Brain microvascular endothelial cell (primary cell): Measurements from ENCODE around the gene GRID1.

Experiments
- DNase-seq: peaks from one replicate; pipeline ENCODE4 v3.0.0-alpha.2; 2020
- H3K27ac ChIP-seq: fragments of 250-450 bp; sonication (Bioruptor Pico); 2 replicates; pipeline ENCODE4 v1.5.1; 2020; ENCODE audit warnings: mild to moderate bottlenecking, moderate library complexity
- H3K27me3 ChIP-seq: fragments of 250-450 bp; sonication (Bioruptor Pico); replicated peaks from 2 replicates; pipeline ENCODE4 v1.5.1; 2020; ENCODE audit warnings: mild to moderate bottlenecking
- H3K36me3 ChIP-seq: fragments of 250-450 bp; sonication (Bioruptor Pico); replicated peaks from 2 replicates; pipeline ENCODE4 v1.5.1; 2020; ENCODE audit warnings: mild to moderate bottlenecking
- H3K4me3 ChIP-seq: 2 replicates; pipeline ENCODE4 v1.5.1; 2011; ENCODE audit warnings: low read depth, mild to moderate bottlenecking, control low read depth, low read length, moderate library complexity
- in situ Hi-C: cut with HindIII; loops from 2 replicates; pipeline ENCODE4 v1.10.0; 2017; ENCODE audit warnings: low sequenced_read_pairs, low pct_ligation_motif_present
- TF ChIP-seq, protein P1 (sequence below): IDR thresholded peaks from 2 replicates; pipeline ENCODE4 v1.5.1; 2011; ENCODE audit warnings: low read depth, mild to moderate bottlenecking, moderate library complexity, low read length, control low read depth, inconsistent platforms; ENCODE audit errors: missing control alignments

The GRID1 gene

DNA sequence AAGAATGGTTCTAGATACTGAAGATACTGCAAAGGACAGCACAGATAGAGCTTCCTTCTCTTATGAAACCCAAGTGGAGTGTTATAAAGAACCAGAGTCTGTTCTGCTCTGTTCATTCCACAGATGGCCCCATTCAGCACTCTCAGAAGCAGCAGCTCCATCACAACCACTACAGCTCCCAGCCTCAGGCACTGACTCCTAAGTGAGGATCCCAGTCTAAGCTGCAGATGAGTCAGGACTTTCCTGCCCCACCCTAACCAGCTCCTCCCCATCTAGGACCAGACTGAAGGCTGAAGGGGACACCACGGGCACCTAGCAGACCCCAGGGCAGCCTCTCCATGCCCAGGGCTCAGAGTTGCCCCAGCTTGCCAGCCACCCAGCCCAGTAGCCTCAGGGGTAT lies 379.8 kb downstream of the GRID1 start:
- no peak for DNase-seq
- in situ Hi-C loops, result no loop called here
- no peaks in the 10 kb centered on the region for H3K27me3 ChIP-seq
- no peak overlapping the region for H3K27ac ChIP-seq
- no peak overlapping the region for H3K4me3 ChIP-seq
- no peaks in the 10 kb centered on the region for H3K36me3 ChIP-seq
- TF ChIP-seq, protein P1, sequence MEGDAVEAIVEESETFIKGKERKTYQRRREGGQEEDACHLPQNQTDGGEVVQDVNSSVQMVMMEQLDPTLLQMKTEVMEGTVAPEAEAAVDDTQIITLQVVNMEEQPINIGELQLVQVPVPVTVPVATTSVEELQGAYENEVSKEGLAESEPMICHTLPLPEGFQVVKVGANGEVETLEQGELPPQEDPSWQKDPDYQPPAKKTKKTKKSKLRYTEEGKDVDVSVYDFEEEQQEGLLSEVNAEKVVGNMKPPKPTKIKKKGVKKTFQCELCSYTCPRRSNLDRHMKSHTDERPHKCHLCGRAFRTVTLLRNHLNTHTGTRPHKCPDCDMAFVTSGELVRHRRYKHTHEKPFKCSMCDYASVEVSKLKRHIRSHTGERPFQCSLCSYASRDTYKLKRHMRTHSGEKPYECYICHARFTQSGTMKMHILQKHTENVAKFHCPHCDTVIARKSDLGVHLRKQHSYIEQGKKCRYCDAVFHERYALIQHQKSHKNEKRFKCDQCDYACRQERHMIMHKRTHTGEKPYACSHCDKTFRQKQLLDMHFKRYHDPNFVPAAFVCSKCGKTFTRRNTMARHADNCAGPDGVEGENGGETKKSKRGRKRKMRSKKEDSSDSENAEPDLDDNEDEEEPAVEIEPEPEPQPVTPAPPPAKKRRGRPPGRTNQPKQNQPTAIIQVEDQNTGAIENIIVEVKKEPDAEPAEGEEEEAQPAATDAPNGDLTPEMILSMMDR, result no peak

DNA sequence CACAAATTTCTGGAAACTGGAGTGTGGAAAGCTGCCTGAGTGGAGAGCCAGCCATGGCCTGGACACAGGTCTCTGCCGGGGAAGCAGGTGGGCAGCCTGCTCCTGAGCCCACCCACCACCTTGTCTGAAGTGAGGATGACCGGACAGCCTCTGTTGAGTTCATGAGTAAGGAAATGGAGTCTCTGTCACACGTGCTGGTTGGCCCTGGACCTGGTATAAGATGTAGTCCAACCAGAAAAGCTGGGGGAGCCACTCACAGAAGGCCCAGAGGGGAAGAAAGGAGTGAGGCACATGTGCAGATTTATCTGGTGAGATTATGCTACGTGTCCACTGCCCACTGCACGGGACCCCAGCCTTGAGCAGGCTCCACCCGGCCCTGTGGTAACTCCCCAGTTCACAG lies 383.5 kb downstream of the GRID1 start:
- Histone ChIP-seq H3K27me3 (no peaks in the 10 kb centered on the region), H3K36me3 (no peaks in the 10 kb centered on the region), H3K4me3 (no peak overlapping the region), H3K27ac (no peak overlapping the region)
- in situ Hi-C loops, result no loop called here
- DNase-seq, result no peak
- TF ChIP-seq, protein P1, result no peak

DNA sequence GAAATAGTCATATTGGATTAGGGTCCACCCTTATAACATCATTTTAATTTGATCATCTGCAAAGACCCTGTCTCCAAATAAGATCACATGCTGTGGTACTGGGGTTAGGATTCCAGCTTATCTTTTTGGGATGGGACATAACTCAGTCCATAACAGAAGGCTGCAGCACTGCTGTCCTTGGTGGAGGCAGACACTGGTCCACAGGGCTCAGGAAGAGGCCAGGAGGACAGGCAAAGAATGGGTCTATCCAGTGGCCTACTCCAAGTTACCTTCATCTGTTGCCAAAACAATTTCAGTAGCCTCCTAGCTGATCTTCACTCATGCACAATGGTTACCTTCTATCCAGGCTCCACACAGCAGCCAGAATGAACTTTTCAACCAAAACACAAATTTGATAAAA lies 387.0 kb downstream of the GRID1 start:
- no peak for DNase-seq
- H3K4me3 ChIP-seq, result no peak overlapping the region
- in situ Hi-C loops, result no loop called here
- no peak overlapping the region for H3K27ac ChIP-seq
- no peaks in the 10 kb centered on the region for H3K27me3 ChIP-seq
- TF ChIP-seq, protein P1, result no peak
- H3K36me3 ChIP-seq, result no peaks in the 10 kb centered on the region

DNA sequence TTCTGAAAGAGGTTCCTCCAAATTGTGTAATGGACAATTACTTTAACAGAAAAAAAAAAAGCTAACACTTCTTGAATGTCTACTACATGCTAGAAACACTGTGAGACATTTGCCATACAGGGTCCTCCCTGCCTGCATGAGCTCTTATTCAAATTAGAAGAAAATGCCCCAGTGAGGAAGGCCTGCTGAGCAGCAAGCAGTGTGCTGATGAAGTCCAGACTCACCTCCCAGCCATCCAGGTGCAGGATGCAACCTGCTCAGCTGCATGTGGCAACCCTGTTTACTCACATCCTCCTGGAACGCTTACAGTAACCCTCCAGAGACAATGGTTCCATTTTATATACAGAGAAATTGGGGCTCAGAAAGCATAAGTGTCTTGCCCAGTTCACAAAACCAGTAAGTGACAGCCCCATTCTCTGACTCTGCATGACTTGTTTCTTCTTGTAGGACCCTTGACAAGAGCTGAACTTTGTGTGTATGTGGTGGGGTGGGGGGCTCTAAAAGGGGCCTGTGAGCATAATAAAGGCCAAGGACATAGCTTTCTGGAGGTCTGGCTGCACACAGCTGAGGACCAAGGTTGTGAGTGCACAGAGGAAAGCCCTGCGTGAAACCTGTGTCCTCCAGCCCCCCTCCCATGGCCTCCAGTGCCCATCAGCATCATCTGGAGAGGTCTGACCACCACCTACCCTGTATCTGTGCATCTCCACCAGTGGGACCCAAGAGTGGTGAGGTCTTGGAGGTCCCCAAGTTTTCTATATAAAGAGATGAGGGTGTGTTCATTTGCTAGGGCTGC lies 387.8 kb downstream of the GRID1 start:
- in situ Hi-C loops, result no loop called here
- Histone ChIP-seq H3K27ac (no peak overlapping the region), H3K4me3 (no peak overlapping the region), H3K36me3 (no peaks in the 10 kb centered on the region), H3K27me3 (no peaks in the 10 kb centered on the region)
- TF ChIP-seq, protein P1, result no peak
- DNase-seq, result no peak

DNA sequence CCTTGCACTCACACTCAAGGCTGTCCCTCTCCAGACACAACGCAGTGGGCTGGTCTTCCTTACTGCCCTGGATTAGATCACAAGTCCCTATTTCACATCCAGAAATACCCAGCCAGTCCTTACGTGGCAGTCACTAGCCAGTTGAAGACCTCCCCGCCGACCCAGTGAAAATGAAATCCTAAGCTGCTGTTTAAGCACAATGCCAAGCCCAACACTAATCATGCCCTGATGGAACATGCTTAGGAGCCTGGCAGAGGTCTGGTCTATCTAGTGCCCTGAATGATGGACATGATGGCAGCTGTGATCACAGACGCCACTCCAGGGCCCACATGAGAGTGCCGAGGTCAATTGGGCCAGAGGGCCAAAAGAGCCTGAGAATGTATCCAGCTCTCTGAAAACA lies 389.0 kb downstream of the GRID1 start:
- TF ChIP-seq, protein P1, result no peak
- Histone ChIP-seq H3K27ac (no peak overlapping the region), H3K36me3 (no peaks in the 10 kb centered on the region), H3K27me3 (no peaks in the 10 kb centered on the region), H3K4me3 (no peak overlapping the region)
- in situ Hi-C loops, result no loop called here
- no peak for DNase-seq

DNA sequence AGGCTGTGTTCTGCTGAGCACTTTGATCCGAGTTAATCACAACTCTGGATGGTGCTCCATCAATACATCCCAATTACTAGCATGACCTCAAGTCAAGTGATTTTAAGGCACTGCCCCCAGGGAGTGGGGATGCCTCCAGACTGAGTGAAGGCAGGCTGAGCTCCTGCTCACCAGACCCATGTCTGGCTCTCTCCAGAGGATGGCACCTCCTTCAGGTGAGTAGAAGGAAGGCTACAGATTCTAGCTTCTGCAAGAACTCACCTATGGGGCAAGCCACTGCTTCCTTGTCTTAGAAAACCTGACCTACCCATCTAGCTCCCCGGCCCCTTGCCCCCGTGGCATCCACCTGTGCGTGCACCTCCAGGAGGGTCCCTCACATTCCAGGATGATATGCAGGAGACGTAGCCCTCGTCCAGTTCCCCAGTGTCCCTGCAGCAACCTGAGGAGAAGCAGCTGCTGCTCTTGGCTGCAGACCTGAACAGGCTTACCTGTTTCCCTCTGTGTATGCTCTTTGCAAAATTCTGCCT lies 390.3 kb downstream of the GRID1 start:
- TF ChIP-seq, protein P1, result no peak
- Histone ChIP-seq H3K27me3 (no peaks in the 10 kb centered on the region), H3K4me3 (no peak overlapping the region), H3K27ac (no peak overlapping the region), H3K36me3 (no peaks in the 10 kb centered on the region)
- DNase-seq, result no peak
- in situ Hi-C loops, result no loop called here
